Fibroblast of lung (primary cell): ENCODE measurements around the gene MCTP1. TPM values are rescaled to one million over a fixed set of nuclear protein-coding genes. Genes with fewer than 3 reads are reported as not detected.
A peak's percentile ranks its signal among the peaks of the same experiment; 100 is the strongest.

ENCODE experiments used
- DNase-seq, 2 donors: peaks; one replicate each; pipeline versions ENCODE4 v3.0.0 to v3.0.0-alpha.2; 2010; ENCODE audit warnings: low read depth in 2 of 2
- H2AFZ ChIP-seq: 2 replicates; pipeline ENCODE4 v1.5.1; 2012; ENCODE audit warnings: low read length, control low read depth, inconsistent platforms
- H3K27ac ChIP-seq: 2 replicates; pipeline ENCODE4 v1.5.1; 2011; ENCODE audit warnings: low read length, control low read depth; ENCODE audit not compliant: insufficient read depth
- H3K27me3 ChIP-seq: 2 replicates; pipeline ENCODE4 v1.5.1; 2011; ENCODE audit warnings: mild to moderate bottlenecking, low read length; ENCODE audit not compliant: control insufficient read depth, insufficient read depth
- H3K36me3 ChIP-seq: 2 replicates; pipeline ENCODE4 v1.5.1; 2011; ENCODE audit warnings: low read length; ENCODE audit not compliant: control insufficient read depth, insufficient read depth
- H3K4me1 ChIP-seq: 2 replicates; pipeline ENCODE4 v1.5.1; 2011; ENCODE audit warnings: low read length; ENCODE audit not compliant: control insufficient read depth, insufficient read depth; ENCODE audit errors: extremely low read depth
- H3K4me2 ChIP-seq: 2 replicates; pipeline ENCODE4 v1.5.1; 2011; ENCODE audit warnings: low read length, control low read depth; ENCODE audit not compliant: insufficient read depth; ENCODE audit errors: extremely low read depth
- H3K4me3 ChIP-seq, 4 experiments: fragments of 200-600 bp in 1 of 4; sonication (generic) in 1 of 4; replicated peaks in 1 of 4; 2 replicates each; pipeline ENCODE4 v1.5.1; 2011 to 2016; ENCODE audit warnings: low read length in 4 of 4, low read depth in 3 of 4, mild to moderate bottlenecking in 3 of 4, control low read depth in 2 of 4, inconsistent platforms in 1 of 4, mixed read lengths in 1 of 4; ENCODE audit not compliant: insufficient read depth in 1 of 4; ENCODE audit errors: control extremely low read depth in 1 of 4
- H3K79me2 ChIP-seq: 2 replicates; pipeline ENCODE4 v1.5.1; 2012; ENCODE audit warnings: mild to moderate bottlenecking, low read length, inconsistent platforms; ENCODE audit not compliant: control insufficient read depth, insufficient read depth
- H3K9ac ChIP-seq: 2 replicates; pipeline ENCODE4 v1.5.1; 2011; ENCODE audit warnings: mild to moderate bottlenecking, low read length, control low read depth; ENCODE audit not compliant: insufficient read depth
- H3K9me3 ChIP-seq: 2 replicates; pipeline ENCODE4 v1.5.1; 2012; ENCODE audit warnings: low read depth, low read length; ENCODE audit not compliant: control insufficient read depth, insufficient read depth
- H4K20me1 ChIP-seq: 2 replicates; pipeline ENCODE4 v1.5.1; 2011; ENCODE audit warnings: low read length; ENCODE audit not compliant: control insufficient read depth, insufficient read depth; ENCODE audit errors: extremely low read depth
- EZH2 ChIP-seq: IDR thresholded peaks from 2 replicates; pipeline ENCODE4 v1.5.1; 2012; ENCODE audit warnings: low read length, control low read depth, mild to moderate bottlenecking; ENCODE audit errors: missing control alignments
- polyA plus RNA-seq, 2 donors: library from polyadenylated mRNA; depleted of rRNA in 1 of 2; stranded (reverse) in 1 of 2; unstranded in 1 of 2; fragments of >200 nt; gene quantifications; 2 replicates each; pipeline ENCODE4 v1.2.1, GENCODE V29; 2011 to 2012; ENCODE audit warnings: missing spikeins in 1 of 2
- total RNA-seq: library from RNA; depleted of rRNA; stranded (reverse); fragments of >200 nt; gene quantifications from 2 replicates; pipeline ENCODE4 v1.2.1, GENCODE V29; 2014
- TF ChIP-seq, protein P1 (sequence below), 2 donors: IDR thresholded peaks in 1 of 2; conservative IDR thresholded peaks in 1 of 2; 1 replicate in 1 of 2; 2 replicates in 1 of 2; pipeline ENCODE4 v1.5.1; 2011 to 2012; ENCODE audit warnings: low read length in 2 of 2, control low read depth in 1 of 2, inconsistent platforms in 1 of 2, low read depth in 1 of 2, mild to moderate bottlenecking in 1 of 2

Gene MCTP1
- total and polyA plus RNA-seq, 2 donors (not counting 1 experiment from before 2014, with no cell fraction given): 0.78 to 7.9 TPM

DNA sequence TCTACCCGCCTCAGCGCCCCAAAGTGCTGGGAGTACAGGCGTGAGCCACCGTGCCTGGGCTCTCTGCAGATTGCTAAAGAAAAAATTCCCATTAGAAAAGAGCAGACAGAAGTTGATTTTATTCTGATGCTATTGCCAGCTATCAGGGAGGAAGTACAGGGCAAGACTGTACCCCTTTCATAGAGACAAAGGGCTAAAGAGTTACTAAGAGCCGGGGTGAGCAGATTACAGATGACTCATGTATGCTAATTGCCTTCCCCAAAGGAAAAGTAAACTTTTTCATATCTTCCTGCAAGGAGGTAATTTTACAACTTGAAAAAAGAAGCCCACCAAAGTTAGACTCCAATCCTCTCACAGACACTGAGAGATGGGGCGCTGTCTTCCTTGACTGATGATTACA, 42.3 kb upstream of the MCTP1 start:
- Histone ChIP-seq H2AFZ (no peak overlapping the region), H3K4me1 (no peaks in the 10 kb centered on the region), H3K9me3 (no peaks in the 10 kb centered on the region), H3K27me3 (no peaks in the 10 kb centered on the region), H3K27ac (no peak overlapping the region), H4K20me1 (no peaks in the 10 kb centered on the region), H3K9ac (no peak overlapping the region), H3K36me3 (no peaks in the 10 kb centered on the region), H3K4me2 (no peak overlapping the region), H3K4me3 (no peak overlapping the region), H3K79me2 (no peaks in the 10 kb centered on the region)
- TF ChIP-seq EZH2: no peak
- TF ChIP-seq, protein P1, sequence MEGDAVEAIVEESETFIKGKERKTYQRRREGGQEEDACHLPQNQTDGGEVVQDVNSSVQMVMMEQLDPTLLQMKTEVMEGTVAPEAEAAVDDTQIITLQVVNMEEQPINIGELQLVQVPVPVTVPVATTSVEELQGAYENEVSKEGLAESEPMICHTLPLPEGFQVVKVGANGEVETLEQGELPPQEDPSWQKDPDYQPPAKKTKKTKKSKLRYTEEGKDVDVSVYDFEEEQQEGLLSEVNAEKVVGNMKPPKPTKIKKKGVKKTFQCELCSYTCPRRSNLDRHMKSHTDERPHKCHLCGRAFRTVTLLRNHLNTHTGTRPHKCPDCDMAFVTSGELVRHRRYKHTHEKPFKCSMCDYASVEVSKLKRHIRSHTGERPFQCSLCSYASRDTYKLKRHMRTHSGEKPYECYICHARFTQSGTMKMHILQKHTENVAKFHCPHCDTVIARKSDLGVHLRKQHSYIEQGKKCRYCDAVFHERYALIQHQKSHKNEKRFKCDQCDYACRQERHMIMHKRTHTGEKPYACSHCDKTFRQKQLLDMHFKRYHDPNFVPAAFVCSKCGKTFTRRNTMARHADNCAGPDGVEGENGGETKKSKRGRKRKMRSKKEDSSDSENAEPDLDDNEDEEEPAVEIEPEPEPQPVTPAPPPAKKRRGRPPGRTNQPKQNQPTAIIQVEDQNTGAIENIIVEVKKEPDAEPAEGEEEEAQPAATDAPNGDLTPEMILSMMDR (conservative IDR thresholded peaks at IDR 0.05 in 1 of 2, IDR thresholded peaks at IDR 0.05 in 1 of 2; ENCODE audit: low read depth in 1 of 2, low read length in 2 of 2): no peak
- peak in 1 of 2 donors; percentile 31 for DNase-seq

DNA sequence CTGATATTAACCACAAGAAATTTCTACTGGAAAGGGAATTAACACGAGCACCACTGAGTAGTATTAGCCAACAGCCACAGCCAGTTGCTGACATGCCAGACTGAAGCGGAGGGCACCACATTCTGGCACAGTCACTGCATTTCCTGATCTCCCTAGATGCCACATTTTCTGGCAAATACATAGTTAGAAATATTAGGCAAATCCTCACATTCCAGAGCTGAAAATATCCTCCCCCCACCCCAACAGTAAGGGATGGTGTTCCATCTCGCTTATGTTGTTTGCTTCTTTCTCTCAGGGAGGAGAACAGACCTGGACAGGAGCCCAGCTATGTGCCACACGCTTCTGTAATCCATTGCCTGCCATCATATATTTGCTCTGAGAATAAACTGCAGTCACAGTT, 32.8 kb upstream of the MCTP1 start:
- H3K4me3 ChIP-seq: no peak overlapping the region
- no peak overlapping the region for H2AFZ ChIP-seq
- DNase-seq: no peak
- H3K4me2 ChIP-seq: no peak overlapping the region
- H3K27ac ChIP-seq: no peak overlapping the region
- H3K4me1 ChIP-seq: no peaks in the 10 kb centered on the region
- TF ChIP-seq, protein P1 (conservative IDR thresholded peaks at IDR 0.05 in 1 of 2, IDR thresholded peaks at IDR 0.05 in 1 of 2; ENCODE audit: low read depth in 1 of 2, low read length in 2 of 2): no peak
- no peak for TF ChIP-seq EZH2
- no peaks in the 10 kb centered on the region for H3K36me3 ChIP-seq
- H3K9ac ChIP-seq: no peak overlapping the region
- no peaks in the 10 kb centered on the region for H3K9me3 ChIP-seq
- H3K79me2 ChIP-seq: no peaks in the 10 kb centered on the region
- no peaks in the 10 kb centered on the region for H4K20me1 ChIP-seq
- H3K27me3 ChIP-seq: no peaks in the 10 kb centered on the region

DNA sequence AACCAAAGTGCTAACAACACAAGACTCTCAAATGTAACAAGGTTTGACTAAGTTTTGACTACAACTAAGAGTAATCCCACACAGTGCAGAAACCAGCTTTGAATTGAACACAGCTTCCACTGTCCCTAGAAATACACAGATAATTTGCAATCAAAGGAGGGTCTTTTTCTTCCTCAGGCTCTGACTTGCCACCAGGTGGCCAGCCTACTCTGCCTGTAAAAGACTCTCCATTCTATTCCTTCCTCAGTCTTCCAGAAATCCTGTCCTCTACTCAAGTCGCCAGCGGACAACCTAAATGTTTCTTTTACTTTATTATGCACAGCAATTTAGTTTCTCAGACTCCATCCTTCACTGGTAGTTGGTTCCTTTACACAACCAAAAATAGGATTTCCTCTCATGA, 32.2 kb upstream of the MCTP1 start:
- no peaks in the 10 kb centered on the region for H3K9me3 ChIP-seq
- no peak for DNase-seq
- H4K20me1 ChIP-seq: no peaks in the 10 kb centered on the region
- TF ChIP-seq, protein P1 (conservative IDR thresholded peaks at IDR 0.05 in 1 of 2, IDR thresholded peaks at IDR 0.05 in 1 of 2; ENCODE audit: low read depth in 1 of 2, low read length in 2 of 2): no peak
- TF ChIP-seq EZH2: no peak
- H3K79me2 ChIP-seq: no peaks in the 10 kb centered on the region
- no peak overlapping the region for H3K27ac ChIP-seq
- H3K4me2 ChIP-seq: no peak overlapping the region
- no peaks in the 10 kb centered on the region for H3K36me3 ChIP-seq
- H3K4me3 ChIP-seq: no peak overlapping the region
- H3K4me1 ChIP-seq: no peaks in the 10 kb centered on the region
- H3K27me3 ChIP-seq: no peaks in the 10 kb centered on the region
- no peak overlapping the region for H2AFZ ChIP-seq
- H3K9ac ChIP-seq: no peak overlapping the region
